ENCODE measurements around the gene ARPC4.
"Not testable (repeated sequence)": the region's sequence is repeated elsewhere in the genome, so short reads cannot be mapped to it uniquely, and the experiment has no call there.

The ARPC4 gene

GRCh38 chr3:9770276-9770812 lies 22.5 kb upstream of the ARPC4 start:
- no peak for DNase-seq

GRCh38 chr3:9771007-9771406 lies 21.9 kb upstream of the ARPC4 start:
- not testable (repeated sequence) for DNase-seq

- DNase-seq: peak; percentile 37
Observed at GRCh38 chr3:9776896-9777693, 15.8 kb upstream of the ARPC4 start.

GRCh38 chr3:9777694-9778021 lies 15.2 kb upstream of the ARPC4 start:
- DNase-seq: peak; percentile 39

GRCh38 chr3:9778143-9779074 lies 14.5 kb upstream of the ARPC4 start:
- peak; percentile 82 for DNase-seq

GRCh38 chr3:9779075-9779593 lies 13.7 kb upstream of the ARPC4 start:
- DNase-seq: no peak

- DNase-seq: peak; percentile 37
Observed at GRCh38 chr3:9779721-9780457, 13.0 kb upstream of the ARPC4 start.

- peak; percentile 23 for DNase-seq
Observed at GRCh38 chr3:9780458-9780812, 12.4 kb upstream of the ARPC4 start.

- no peak for DNase-seq
Observed at GRCh38 chr3:9780910-9781309, 12.0 kb upstream of the ARPC4 start.

- DNase-seq: no peak
Observed at GRCh38 chr3:9781551-9781950, 11.3 kb upstream of the ARPC4 start.

GRCh38 chr3:9781978-9782603 lies 10.8 kb upstream of the ARPC4 start:
- no peak for DNase-seq

- DNase-seq: no peak
Observed at GRCh38 chr3:9782770-9783169, 10.1 kb upstream of the ARPC4 start.

GRCh38 chr3:9783954-9784353 lies 8.9 kb upstream of the ARPC4 start:
- DNase-seq: no peak

GRCh38 chr3:9784965-9785364 lies 7.9 kb upstream of the ARPC4 start:
- DNase-seq: no peak

- no peak for DNase-seq
Observed at GRCh38 chr3:9785602-9786001, 7.3 kb upstream of the ARPC4 start.

- DNase-seq: no peak
Observed at GRCh38 chr3:9786209-9786739, 6.6 kb upstream of the ARPC4 start.

- DNase-seq: peak; percentile 53
Observed at GRCh38 chr3:9786825-9787669, 5.8 kb upstream of the ARPC4 start.

GRCh38 chr3:9787714-9788113 lies 5.2 kb upstream of the ARPC4 start:
- DNase-seq: peak; percentile 58

GRCh38 chr3:9791127-9791526 lies 1.8 kb upstream of the ARPC4 start:
- no peak for DNase-seq

- DNase-seq: no peak
Observed at GRCh38 chr3:9791790-9792404, 985 bp upstream of the ARPC4 start.
